ENCODE results near the gene RTEL1.

DNA sequence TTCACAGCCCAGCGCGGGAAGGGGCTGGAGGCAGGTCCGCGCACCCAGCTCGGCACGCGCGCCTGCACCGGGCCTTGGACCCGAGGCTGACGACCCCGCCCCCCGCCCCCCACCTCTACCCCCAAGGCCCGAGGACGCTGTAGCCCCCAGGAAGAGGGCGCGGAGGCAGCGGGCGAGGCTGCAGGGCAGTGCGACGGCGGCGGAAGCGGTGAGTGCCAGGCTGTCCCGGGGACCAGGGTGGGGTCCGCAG lies 79.5 kb downstream of the RTEL1 start:
- TF ChIP-seq EZH2 (IDR thresholded peaks at IDR 0.05) (no peak), POLR2AphosphoS5 (IDR thresholded peaks at IDR 0.05; ENCODE audit: borderline replicate concordance, low read depth, low read length) (no peak), FOXP2 (optimal IDR thresholded peaks at IDR 0.05; ENCODE audit: control extremely low read depth, extremely low read length, insufficient read depth) (no peak)
